Measurements from ENCODE around the gene PPP1R14B.

Gene PPP1R14B

GRCh38 chr11:64226507-64227051 is 20.2 kb downstream of the PPP1R14B start:
- Histone ChIP-seq H2AFZ (ENCODE audit: low read length, unreplicated experiment) (no peak overlapping the region), H3K27ac (ENCODE audit: low read depth, low read length) (no peak overlapping the region), H3K27me3 (ENCODE audit: insufficient read depth, low read length) (no peaks in the 10 kb centered on the region), H3K4me1 (ENCODE audit: control insufficient read depth, insufficient read depth, low read length, unreplicated experiment) (peaks cover 15% of the 10 kb centered on the region), H3K36me3 (ENCODE audit: insufficient read depth, low read length) (no peaks in the 10 kb centered on the region), H3K4me3 (ENCODE audit: low read depth, low read length) (peak overlapping the region; percentile 83), H3K79me2 (ENCODE audit: control insufficient read depth, insufficient read depth, low read length, unreplicated experiment) (peaks cover 15% of the 10 kb centered on the region)

- H3K27ac ChIP-seq (ENCODE audit: low read depth, low read length): no peak within 1 kb of the TSS
- H3K4me1 ChIP-seq (ENCODE audit: control insufficient read depth, insufficient read depth, low read length, unreplicated experiment): peaks cover 15% of the 10 kb centered on the region
- H3K79me2 ChIP-seq (ENCODE audit: control insufficient read depth, insufficient read depth, low read length, unreplicated experiment): peaks cover 14% of the 10 kb centered on the region
- H2AFZ ChIP-seq (ENCODE audit: low read length, unreplicated experiment): peak within 1 kb of the TSS; percentile 72
- H3K36me3 ChIP-seq (ENCODE audit: insufficient read depth, low read length): no peaks in the 10 kb centered on the region
- H3K27me3 ChIP-seq (ENCODE audit: insufficient read depth, low read length): no peaks in the 10 kb centered on the region
- peak within 1 kb of the TSS; percentile 83 for H3K4me3 ChIP-seq (ENCODE audit: low read depth, low read length)
Measured at GRCh38 chr11:64225608-64226506, 20.9 kb downstream of the PPP1R14B start, which contains the start of the genes NUDT22 and TRPT1. NUDT22 (plus strand) TSS chr11:64226274; CDS start chr11:64226653, 379 bp downstream. TRPT1 (minus strand) TSS chr11:64226186; CDS start chr11:64225860, 326 bp downstream.

- H3K27me3 ChIP-seq (ENCODE audit: insufficient read depth, low read length): no peaks in the 10 kb centered on the region
- no peaks in the 10 kb centered on the region for H3K36me3 ChIP-seq (ENCODE audit: insufficient read depth, low read length)
- H3K27ac ChIP-seq (ENCODE audit: low read depth, low read length): no peak overlapping the region
- H3K79me2 ChIP-seq (ENCODE audit: control insufficient read depth, insufficient read depth, low read length, unreplicated experiment): peaks cover 13% of the 10 kb centered on the region
- H3K4me1 ChIP-seq (ENCODE audit: control insufficient read depth, insufficient read depth, low read length, unreplicated experiment): peaks cover 15% of the 10 kb centered on the region
- no peak overlapping the region for H2AFZ ChIP-seq (ENCODE audit: low read length, unreplicated experiment)
- H3K4me3 ChIP-seq (ENCODE audit: low read depth, low read length): peak overlapping the region; percentile 83
Measured at GRCh38 chr11:64224891-64225607, 21.7 kb downstream of the PPP1R14B start.

- Histone ChIP-seq H3K27ac (ENCODE audit: low read depth, low read length) (no peak overlapping the region), H3K4me1 (ENCODE audit: control insufficient read depth, insufficient read depth, low read length, unreplicated experiment) (peaks cover 15% of the 10 kb centered on the region), H3K36me3 (ENCODE audit: insufficient read depth, low read length) (no peaks in the 10 kb centered on the region), H3K79me2 (ENCODE audit: control insufficient read depth, insufficient read depth, low read length, unreplicated experiment) (peaks cover 13% of the 10 kb centered on the region), H3K4me3 (ENCODE audit: low read depth, low read length) (no peak overlapping the region), H3K27me3 (ENCODE audit: insufficient read depth, low read length) (no peaks in the 10 kb centered on the region), H2AFZ (ENCODE audit: low read length, unreplicated experiment) (no peak overlapping the region)
Measured at GRCh38 chr11:64224151-64224890, 22.4 kb downstream of the PPP1R14B start.

- Histone ChIP-seq H3K4me1 (ENCODE audit: control insufficient read depth, insufficient read depth, low read length, unreplicated experiment) (peaks cover 15% of the 10 kb centered on the region), H3K27me3 (ENCODE audit: insufficient read depth, low read length) (no peaks in the 10 kb centered on the region), H3K4me3 (ENCODE audit: low read depth, low read length) (no peak overlapping the region), H3K36me3 (ENCODE audit: insufficient read depth, low read length) (no peaks in the 10 kb centered on the region), H2AFZ (ENCODE audit: low read length, unreplicated experiment) (no peak overlapping the region), H3K79me2 (ENCODE audit: control insufficient read depth, insufficient read depth, low read length, unreplicated experiment) (peaks cover 13% of the 10 kb centered on the region), H3K27ac (ENCODE audit: low read depth, low read length) (no peak overlapping the region)
Measured at GRCh38 chr11:64223001-64223651, 23.6 kb downstream of the PPP1R14B start.

- Histone ChIP-seq H3K79me2 (ENCODE audit: control insufficient read depth, insufficient read depth, low read length, unreplicated experiment) (peaks cover 13% of the 10 kb centered on the region), H2AFZ (ENCODE audit: low read length, unreplicated experiment) (no peak overlapping the region), H3K4me3 (ENCODE audit: low read depth, low read length) (no peak overlapping the region), H3K4me1 (ENCODE audit: control insufficient read depth, insufficient read depth, low read length, unreplicated experiment) (peaks cover 15% of the 10 kb centered on the region), H3K27ac (ENCODE audit: low read depth, low read length) (no peak overlapping the region), H3K36me3 (ENCODE audit: insufficient read depth, low read length) (no peaks in the 10 kb centered on the region), H3K27me3 (ENCODE audit: insufficient read depth, low read length) (no peaks in the 10 kb centered on the region)
Measured at GRCh38 chr11:64222651-64223000, 24.1 kb downstream of the PPP1R14B start.

GRCh38 chr11:64220798-64221197 is 25.9 kb downstream of the PPP1R14B start:
- Histone ChIP-seq H3K4me3 (ENCODE audit: low read depth, low read length) (no peak overlapping the region), H2AFZ (ENCODE audit: low read length, unreplicated experiment) (no peak overlapping the region), H3K79me2 (ENCODE audit: control insufficient read depth, insufficient read depth, low read length, unreplicated experiment) (no peaks in the 10 kb centered on the region), H3K27me3 (ENCODE audit: insufficient read depth, low read length) (no peaks in the 10 kb centered on the region), H3K36me3 (ENCODE audit: insufficient read depth, low read length) (no peaks in the 10 kb centered on the region), H3K27ac (ENCODE audit: low read depth, low read length) (no peak overlapping the region), H3K4me1 (ENCODE audit: control insufficient read depth, insufficient read depth, low read length, unreplicated experiment) (peaks cover 12% of the 10 kb centered on the region)

- Histone ChIP-seq H3K79me2 (ENCODE audit: control insufficient read depth, insufficient read depth, low read length, unreplicated experiment) (no peaks in the 10 kb centered on the region), H2AFZ (ENCODE audit: low read length, unreplicated experiment) (no peak overlapping the region), H3K4me1 (ENCODE audit: control insufficient read depth, insufficient read depth, low read length, unreplicated experiment) (peaks cover 8% of the 10 kb centered on the region), H3K27ac (ENCODE audit: low read depth, low read length) (no peak overlapping the region), H3K27me3 (ENCODE audit: insufficient read depth, low read length) (no peaks in the 10 kb centered on the region), H3K36me3 (ENCODE audit: insufficient read depth, low read length) (no peaks in the 10 kb centered on the region), H3K4me3 (ENCODE audit: low read depth, low read length) (no peak overlapping the region)
Measured at GRCh38 chr11:64220271-64220670, 26.5 kb downstream of the PPP1R14B start.

- Histone ChIP-seq H3K79me2 (ENCODE audit: control insufficient read depth, insufficient read depth, low read length, unreplicated experiment) (no peaks in the 10 kb centered on the region), H3K4me1 (ENCODE audit: control insufficient read depth, insufficient read depth, low read length, unreplicated experiment) (peaks cover 4% of the 10 kb centered on the region), H3K27ac (ENCODE audit: low read depth, low read length) (no peak overlapping the region), H3K4me3 (ENCODE audit: low read depth, low read length) (no peak overlapping the region), H3K36me3 (ENCODE audit: insufficient read depth, low read length) (no peaks in the 10 kb centered on the region), H2AFZ (ENCODE audit: low read length, unreplicated experiment) (no peak overlapping the region), H3K27me3 (ENCODE audit: insufficient read depth, low read length) (no peaks in the 10 kb centered on the region)
Measured at GRCh38 chr11:64219755-64220154, 27.0 kb downstream of the PPP1R14B start.

- H3K27ac ChIP-seq (ENCODE audit: low read depth, low read length): no peak overlapping the region
- H3K27me3 ChIP-seq (ENCODE audit: insufficient read depth, low read length): no peaks in the 10 kb centered on the region
- H3K79me2 ChIP-seq (ENCODE audit: control insufficient read depth, insufficient read depth, low read length, unreplicated experiment): no peaks in the 10 kb centered on the region
- H2AFZ ChIP-seq (ENCODE audit: low read length, unreplicated experiment): no peak overlapping the region
- H3K4me3 ChIP-seq (ENCODE audit: low read depth, low read length): no peak overlapping the region
- peaks cover 4% of the 10 kb centered on the region for H3K4me1 ChIP-seq (ENCODE audit: control insufficient read depth, insufficient read depth, low read length, unreplicated experiment)
- H3K36me3 ChIP-seq (ENCODE audit: insufficient read depth, low read length): no peaks in the 10 kb centered on the region
Measured at GRCh38 chr11:64219354-64219684, 27.4 kb downstream of the PPP1R14B start.

Measured in ACC112 (cell line).